Large intestine (tissue), 3 donors: Measurements from ENCODE around the gene XCL1. TPM values are rescaled to one million over a fixed set of nuclear protein-coding genes. Genes with fewer than 3 reads are reported as not detected.
A peak's percentile ranks its signal among the peaks of the same experiment; 100 is the strongest.
"Not testable (repeated sequence)": the region's sequence is repeated elsewhere in the genome, so short reads cannot be mapped to it uniquely, and the experiment has no call there.

Experiments used
- DNase-seq, 2 donors: peaks; one replicate each; pipeline versions ENCODE4 v3.0.0 to v3.0.0-alpha.2; 2013
- H3K27ac ChIP-seq: one replicate; pipeline ENCODE4 v1.5.1; 2013; ENCODE audit warnings: low read length
- H3K27me3 ChIP-seq: 2 replicates; pipeline ENCODE4 v1.6.1; 2013; ENCODE audit warnings: low read length; ENCODE audit not compliant: control insufficient read depth, insufficient read depth
- H3K36me3 ChIP-seq: 2 replicates; pipeline ENCODE4 v1.6.1; 2013; ENCODE audit warnings: low read length; ENCODE audit not compliant: control insufficient read depth, insufficient read depth
- H3K4me1 ChIP-seq: one replicate; pipeline ENCODE4 v1.6.1; 2013; ENCODE audit warnings: low read length; ENCODE audit not compliant: control insufficient read depth, insufficient read depth
- H3K4me3 ChIP-seq: one replicate; pipeline ENCODE4 v1.5.1; 2013; ENCODE audit warnings: low read length
- H3K9me3 ChIP-seq: one replicate; pipeline ENCODE4 v1.6.1; 2013; ENCODE audit warnings: mild to moderate bottlenecking, low read depth, low read length, moderate library complexity; ENCODE audit not compliant: control insufficient read depth
- WGBS: methylation state at CpG from one replicate; pipeline ENCODE4 v1.1.5; 2013; ENCODE audit warnings: low lambda C conversion rate; ENCODE audit not compliant: insufficient coverage; 5-methylcytosine and 5-hydroxymethylcytosine counted together
- polyA plus RNA-seq: library from polyadenylated mRNA; unstranded; fragments of 120-200 nt; gene quantifications from one replicate; pipeline ENCODE4 v1.2.1, GENCODE V29; 2013

The XCL1 gene
- polyA plus RNA-seq, 1 donor, result 1.6 TPM

DNA sequence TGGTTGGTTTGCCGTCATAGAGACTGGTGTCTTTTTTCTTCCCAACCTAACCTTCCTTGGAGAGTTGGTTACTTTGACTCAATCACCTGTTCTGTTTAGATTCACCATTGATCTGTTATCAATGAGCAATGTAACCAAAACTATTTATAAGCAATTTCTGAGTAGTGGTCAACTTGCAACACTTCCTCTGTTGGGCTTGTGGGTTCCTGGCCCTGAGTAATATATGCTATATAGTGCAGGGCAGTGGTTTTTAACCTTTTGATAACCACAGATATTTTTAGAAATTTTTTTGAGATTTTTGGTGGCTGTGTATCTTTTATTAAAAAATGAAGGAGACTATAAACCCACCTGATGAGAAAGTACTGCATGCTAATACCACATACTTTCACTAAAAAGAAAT is 9.4 kb upstream of the XCL1 start:
- Histone ChIP-seq H3K27ac (no peak overlapping the region), H3K4me1 (no peaks in the 10 kb centered on the region), H3K27me3 (no peaks in the 10 kb centered on the region), H3K36me3 (no peaks in the 10 kb centered on the region), H3K9me3 (no peaks in the 10 kb centered on the region), H3K4me3 (no peak overlapping the region)
- 100% methylated on average over 1 of the region's 1 CpG for WGBS
- DNase-seq, result no peak

DNA sequence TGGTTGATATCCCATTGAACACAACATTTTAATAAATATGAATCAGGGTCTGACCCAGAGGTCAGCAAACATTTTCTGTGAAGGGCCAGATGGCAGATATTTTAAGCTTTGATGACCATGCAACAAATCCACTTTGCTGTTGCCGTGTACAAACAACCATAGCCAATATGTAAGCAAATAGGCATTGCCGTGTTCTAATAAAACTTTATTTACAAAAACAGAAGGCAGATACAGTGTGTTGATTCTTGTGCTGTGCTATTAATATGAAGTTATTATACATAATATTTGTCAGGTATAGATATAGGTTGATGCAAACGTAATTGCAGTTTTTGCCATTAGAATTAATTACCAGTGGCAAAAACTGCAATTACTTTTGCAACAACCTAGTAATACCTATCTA is 8.8 kb upstream of the XCL1 start:
- no peaks in the 10 kb centered on the region for H3K36me3 ChIP-seq
- no peaks in the 10 kb centered on the region for H3K9me3 ChIP-seq
- H3K27me3 ChIP-seq, result no peaks in the 10 kb centered on the region
- no peak overlapping the region for H3K4me3 ChIP-seq
- H3K27ac ChIP-seq, result no peak overlapping the region
- no peaks in the 10 kb centered on the region for H3K4me1 ChIP-seq
- WGBS, result no CpG with 5 or more reads among the region's 3 CpGs
- DNase-seq, result no peak

DNA sequence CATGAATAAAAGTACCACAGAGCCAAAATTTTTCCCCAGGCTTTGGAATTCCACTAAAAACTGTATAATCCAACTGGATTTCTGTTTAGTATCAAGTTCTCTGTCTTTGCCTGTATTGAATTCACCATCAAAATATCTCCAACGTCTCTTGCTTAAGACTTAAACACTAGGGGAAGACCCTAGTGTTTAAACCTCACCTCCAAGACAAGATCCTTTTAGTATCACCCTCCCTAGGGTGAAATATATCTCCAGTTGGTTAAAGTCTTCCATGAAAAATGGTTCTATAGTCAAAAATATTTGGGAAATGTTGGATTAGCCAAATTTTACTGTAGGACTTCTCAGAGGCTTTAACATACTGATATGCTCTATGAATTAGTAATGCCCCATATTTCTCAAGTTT is 8.1 kb upstream of the XCL1 start:
- no peaks in the 10 kb centered on the region for H3K9me3 ChIP-seq
- H3K4me1 ChIP-seq, result no peaks in the 10 kb centered on the region
- no peak overlapping the region for H3K27ac ChIP-seq
- H3K27me3 ChIP-seq, result no peaks in the 10 kb centered on the region
- H3K36me3 ChIP-seq, result no peaks in the 10 kb centered on the region
- 100% methylated on average over 1 of the region's 1 CpG for WGBS
- H3K4me3 ChIP-seq, result no peak overlapping the region
- DNase-seq, result no peak

DNA sequence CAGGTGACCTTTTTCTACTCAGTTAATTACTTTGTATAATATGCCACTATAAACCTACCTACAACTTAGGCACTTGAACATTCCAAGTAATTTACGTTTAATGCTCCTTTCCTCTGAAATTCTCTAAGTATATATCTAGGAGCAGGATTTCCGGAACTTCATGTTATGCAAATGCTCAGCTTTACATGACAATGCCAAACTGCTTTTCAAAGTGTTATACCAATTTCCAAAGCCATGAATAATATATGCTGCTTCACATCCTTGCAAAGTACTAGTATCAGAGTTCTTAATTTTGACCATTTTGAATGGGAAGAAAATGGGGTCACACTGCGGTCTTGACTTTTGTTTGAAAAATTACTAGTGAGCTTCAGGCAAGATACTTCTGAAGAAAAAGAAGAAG is 5.8 kb upstream of the XCL1 start:
- H3K4me3 ChIP-seq, result no peak overlapping the region
- DNase-seq, result no peak
- H3K27ac ChIP-seq, result no peak overlapping the region
- H3K27me3 ChIP-seq, result no peaks in the 10 kb centered on the region
- no CpG with 5 or more reads among the region's 3 CpGs for WGBS
- H3K9me3 ChIP-seq, result no peaks in the 10 kb centered on the region
- H3K4me1 ChIP-seq, result no peaks in the 10 kb centered on the region
- no peaks in the 10 kb centered on the region for H3K36me3 ChIP-seq

DNA sequence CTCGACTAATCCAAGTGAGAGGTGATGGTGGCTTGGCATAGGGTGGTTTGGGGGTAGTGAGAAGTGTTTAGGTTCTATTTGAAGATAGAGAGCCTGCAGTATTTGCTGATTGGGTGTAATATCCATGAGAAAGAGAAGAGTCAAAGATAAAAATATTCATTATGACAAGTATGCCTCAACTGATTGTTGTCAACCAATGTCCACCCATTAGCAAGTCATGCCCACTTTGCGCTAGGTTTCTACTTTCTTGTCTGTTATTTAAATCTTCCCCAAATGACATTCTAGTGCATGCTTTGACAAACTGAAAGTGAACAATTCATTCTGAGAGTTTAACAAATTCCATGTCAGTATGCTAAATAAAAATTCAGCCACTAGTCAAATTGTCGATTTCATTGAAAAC is 3.8 kb upstream of the XCL1 start:
- no peak for DNase-seq
- H3K27me3 ChIP-seq, result no peaks in the 10 kb centered on the region
- no peak overlapping the region for H3K4me3 ChIP-seq
- H3K4me1 ChIP-seq, result no peaks in the 10 kb centered on the region
- H3K9me3 ChIP-seq, result no peaks in the 10 kb centered on the region
- no peak overlapping the region for H3K27ac ChIP-seq
- 100% methylated on average over 2 of the region's 3 CpGs for WGBS
- no peaks in the 10 kb centered on the region for H3K36me3 ChIP-seq

DNA sequence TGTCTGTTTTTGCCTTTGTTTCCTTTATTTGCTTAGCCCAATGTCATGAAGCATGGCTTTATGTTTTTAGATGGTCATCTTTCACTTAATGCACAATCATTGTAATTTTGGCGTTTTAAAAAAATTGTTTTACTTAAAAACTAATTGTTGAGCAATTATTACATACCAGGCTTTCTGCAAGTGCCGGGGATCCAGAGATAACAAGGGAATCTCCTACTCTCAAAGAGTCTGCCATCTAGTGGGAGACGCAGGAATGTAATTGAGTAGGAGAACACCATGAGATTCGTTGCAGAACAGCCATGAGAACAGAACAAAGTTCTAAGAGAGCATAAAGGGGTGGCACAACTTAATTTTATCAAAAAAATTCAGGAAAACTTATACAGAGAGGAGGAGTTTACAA is 2.2 kb upstream of the XCL1 start:
- peak; percentile 7 to 22 for DNase-seq
- H3K36me3 ChIP-seq, H3K27ac ChIP-seq, H3K9me3 ChIP-seq, H3K4me1 ChIP-seq, H3K4me3 ChIP-seq, H3K27me3 ChIP-seq: not testable (repeated sequence)
- no CpG with 5 or more reads among the region's 4 CpGs for WGBS

DNA sequence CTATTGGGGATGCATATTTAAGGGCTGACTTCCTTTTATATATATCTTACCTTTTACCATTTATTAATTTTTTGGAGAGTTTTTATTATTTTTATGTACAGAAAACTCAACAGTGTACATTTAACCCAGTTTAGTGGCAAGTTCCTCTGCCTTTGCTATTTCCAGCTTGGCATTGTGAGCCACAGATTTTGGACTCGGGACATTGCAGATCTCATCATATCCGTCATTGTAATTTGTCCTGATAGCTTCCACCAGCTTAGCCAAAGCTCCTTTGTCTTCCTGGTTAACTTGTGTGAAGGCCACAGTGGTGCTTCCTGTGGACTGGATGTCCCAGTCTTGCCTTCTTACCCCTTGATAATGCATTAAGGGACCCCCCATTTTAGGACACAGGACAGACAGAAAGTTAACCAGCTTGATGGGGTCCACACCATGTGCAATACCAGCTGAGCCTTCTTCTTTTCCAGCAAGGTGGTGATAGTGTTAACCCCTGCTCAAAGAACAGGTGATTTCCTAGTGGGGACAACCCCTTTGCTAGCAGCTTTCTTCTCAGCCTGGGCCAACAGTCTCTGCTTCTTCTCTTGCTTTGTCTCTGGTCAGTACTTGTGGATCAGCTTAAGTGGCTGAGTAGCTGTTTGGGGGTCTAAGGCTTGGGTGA is 2.3 kb downstream of the XCL1 start:
- H3K36me3 ChIP-seq, H3K27me3 ChIP-seq, H3K4me1 ChIP-seq, H3K27ac ChIP-seq, H3K9me3 ChIP-seq, H3K4me3 ChIP-seq, DNase-seq: not testable (repeated sequence)
- WGBS, result 80% methylated on average over 2 of the region's 2 CpGs

DNA sequence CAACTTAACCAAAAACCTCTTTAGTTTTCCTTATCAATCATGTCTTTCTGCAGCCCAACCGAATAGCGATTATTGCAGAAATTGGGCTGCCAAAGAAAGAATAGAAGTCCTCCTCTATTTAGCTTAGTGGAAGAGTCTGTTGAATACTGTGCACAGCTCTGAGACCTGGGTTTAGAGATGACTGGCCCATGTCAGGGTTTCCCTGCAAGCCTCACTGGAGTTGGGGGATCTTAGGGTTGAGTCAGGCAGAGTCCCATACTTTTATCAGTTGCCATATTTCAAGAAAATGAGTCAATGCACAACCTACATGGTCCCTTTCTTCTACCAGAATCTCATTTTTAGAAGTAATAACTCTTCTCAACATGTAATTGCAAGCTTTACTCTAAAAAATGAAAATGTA is 3.9 kb downstream of the XCL1 start:
- not testable (repeated sequence) for H3K27ac ChIP-seq, H3K4me3 ChIP-seq, H3K36me3 ChIP-seq, H3K27me3 ChIP-seq, H3K4me1 ChIP-seq, H3K9me3 ChIP-seq, DNase-seq
- WGBS, result no CpG with 5 or more reads among the region's 2 CpGs

DNA sequence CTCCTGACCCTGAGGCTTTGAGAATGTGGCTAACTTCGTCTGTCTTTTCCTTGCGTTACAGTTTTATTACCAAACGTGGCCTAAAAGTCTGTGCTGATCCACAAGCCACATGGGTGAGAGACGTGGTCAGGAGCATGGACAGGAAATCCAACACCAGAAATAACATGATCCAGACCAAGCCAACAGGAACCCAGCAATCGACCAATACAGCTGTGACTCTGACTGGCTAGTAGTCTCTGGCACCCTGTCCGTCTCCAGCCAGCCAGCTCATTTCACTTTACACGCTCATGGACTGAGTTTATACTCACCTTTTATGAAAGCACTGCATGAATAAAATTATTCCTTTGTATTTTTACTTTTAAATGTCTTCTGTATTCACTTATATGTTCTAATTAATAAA is 4.6 kb downstream of the XCL1 start:
- not testable (repeated sequence) for H3K36me3 ChIP-seq, H3K4me3 ChIP-seq, H3K27me3 ChIP-seq, H3K4me1 ChIP-seq, DNase-seq, H3K27ac ChIP-seq, H3K9me3 ChIP-seq
- WGBS, result no CpG with 5 or more reads among the region's 7 CpGs

DNA sequence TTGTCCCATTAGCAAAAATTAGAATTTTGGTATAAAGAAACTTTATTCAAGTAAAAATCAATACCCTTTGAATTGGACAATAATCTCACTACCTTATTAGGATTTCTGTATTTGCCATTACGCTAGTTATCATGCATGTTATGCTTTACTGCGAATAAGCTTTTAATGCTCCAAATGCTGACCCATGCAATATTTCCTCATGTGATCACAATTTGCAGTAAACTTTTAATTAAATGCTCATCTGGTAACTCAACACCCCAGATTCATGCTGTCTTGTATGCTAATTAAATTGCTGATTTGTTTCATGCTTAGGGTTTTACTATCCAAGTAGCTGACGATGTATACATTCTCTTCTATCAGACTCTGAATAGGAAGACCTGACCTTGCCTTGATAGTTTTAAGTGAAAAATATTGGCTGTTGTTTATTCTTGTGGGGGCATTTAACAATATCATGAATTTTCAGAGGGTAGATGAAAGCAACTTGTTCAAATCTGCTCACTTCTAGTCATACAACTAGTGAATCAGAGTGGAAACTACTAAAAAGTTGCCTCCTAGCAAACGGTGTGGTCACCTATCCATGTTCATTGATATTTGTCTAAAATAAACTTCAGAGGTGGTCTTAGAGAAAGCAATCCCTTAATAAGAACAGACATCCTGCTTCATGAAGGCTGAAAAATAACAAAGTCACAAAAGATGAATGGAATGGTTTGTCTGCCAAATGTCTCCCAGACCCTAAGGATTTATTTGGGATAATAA is 5.6 kb downstream of the XCL1 start:
- H3K27me3 ChIP-seq, result no peaks in the 10 kb centered on the region
- H3K36me3 ChIP-seq, result no peaks in the 10 kb centered on the region
- H3K4me3 ChIP-seq, result no peak overlapping the region
- no peaks in the 10 kb centered on the region for H3K9me3 ChIP-seq
- H3K4me1 ChIP-seq, result no peaks in the 10 kb centered on the region
- H3K27ac ChIP-seq, result no peak overlapping the region
- DNase-seq, result no peak
- WGBS, result 89% methylated on average over 3 of the region's 4 CpGs
